HG03066 (cell line): ENCODE data around the gene ITK.

Experiments
- ATAC-seq: cut with Tn5 transposase; IDR thresholded peaks from one replicate; pipeline ENCODE4 v1.9.1; 2021; ENCODE audit warnings: low read depth; ENCODE audit not compliant: unreplicated experiment

Gene ITK

GRCh38 chr5:157180374-157181264, at the start of gene ITK:
ITK (plus strand) TSS chr5:157180840; CDS start chr5:157180978, 138 bp downstream.
- no peak for ATAC-seq

- no peak for ATAC-seq
Observed at GRCh38 chr5:157130925-157131324, 49.7 kb upstream of the ITK start.

- no peak for ATAC-seq
Observed at GRCh38 chr5:157132281-157132612, 48.4 kb upstream of the ITK start.

GRCh38 chr5:157137691-157138090, 42.9 kb upstream of the ITK start:
- no peak for ATAC-seq

- ATAC-seq = peak; percentile 100
Observed at GRCh38 chr5:157142317-157143126, 38.1 kb upstream of the ITK start, which contains the start of gene MED7. MED7 (minus strand) TSS chr5:157142865; CDS start chr5:157139431, 3,434 bp downstream.

- peak; percentile 18 for ATAC-seq
Observed at GRCh38 chr5:157143127-157143971, 37.3 kb upstream of the ITK start.

- peak; percentile 82 for ATAC-seq
Observed at GRCh38 chr5:157148734-157149615, 31.7 kb upstream of the ITK start.

GRCh38 chr5:157150995-157151394, 29.6 kb upstream of the ITK start:
- ATAC-seq = no peak

- no peak for ATAC-seq
Observed at GRCh38 chr5:157155297-157155696, 25.3 kb upstream of the ITK start.

GRCh38 chr5:157157293-157157891, 23.2 kb upstream of the ITK start:
- ATAC-seq = no peak

- ATAC-seq = no peak
Observed at GRCh38 chr5:157159209-157159751, 21.4 kb upstream of the ITK start.

- no peak for ATAC-seq
Observed at GRCh38 chr5:157160001-157160400, 20.6 kb upstream of the ITK start.

GRCh38 chr5:157161996-157162395, 18.6 kb upstream of the ITK start:
- no peak for ATAC-seq

GRCh38 chr5:157162919-157163510, 17.6 kb upstream of the ITK start:
- ATAC-seq = no peak

- ATAC-seq = no peak
Observed at GRCh38 chr5:157164521-157164920, 16.1 kb upstream of the ITK start.

- no peak for ATAC-seq
Observed at GRCh38 chr5:157165261-157165660, 15.4 kb upstream of the ITK start.

- ATAC-seq = no peak
Observed at GRCh38 chr5:157165668-157166067, 15.0 kb upstream of the ITK start.
